CD4-positive, alpha-beta T cell treated with Interleukin-1 beta for 1 hour (primary cell): ENCODE data around the gene CLDN4.
A peak's percentile ranks its signal among the peaks of the same experiment; 100 is the strongest.
"Not testable (repeated sequence)": the region's sequence is repeated elsewhere in the genome, so short reads cannot be mapped to it uniquely, and the experiment has no call there.

Experiments
- DNase-seq, 2 donors: peaks; one replicate each; pipeline ENCODE4 v3.0.0-alpha.2; 2020 to 2022

CLDN4 gene

DNA sequence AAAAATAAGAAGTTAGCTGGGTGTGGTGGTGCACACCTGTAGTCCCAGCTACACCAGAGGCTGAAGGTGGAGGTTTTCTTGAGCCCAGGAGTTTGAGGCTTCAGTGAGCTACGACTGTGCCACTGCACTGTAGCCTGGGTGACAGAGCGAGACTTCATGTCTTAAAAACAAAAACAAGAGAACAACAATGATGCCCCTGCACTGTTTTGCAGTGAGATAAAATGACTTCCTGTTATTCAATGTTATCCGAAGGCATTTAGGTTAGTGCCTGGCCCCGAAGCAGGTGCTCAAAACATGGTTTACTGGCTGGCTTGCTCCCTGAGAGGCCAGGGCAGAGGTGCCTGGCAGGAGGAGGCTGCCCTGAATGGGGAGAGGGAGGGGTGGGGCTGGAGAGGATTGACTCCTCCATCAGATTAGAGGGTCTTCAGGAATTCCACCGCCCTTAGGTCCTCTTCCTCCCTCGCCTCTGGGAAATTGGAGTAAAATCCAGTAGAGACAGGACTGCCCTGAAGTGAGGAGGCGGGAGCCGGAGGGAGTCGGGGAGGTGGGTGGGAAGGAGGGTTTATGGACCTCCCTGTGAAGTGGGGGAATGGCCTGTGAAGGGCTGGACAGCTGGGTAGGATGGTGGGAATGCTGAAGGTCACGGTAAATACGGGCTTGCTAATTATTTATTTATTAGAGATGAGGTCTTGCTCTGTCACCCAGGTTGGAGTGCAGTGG, 6.8 kb upstream of the CLDN4 start:
- DNase-seq: no peak

DNA sequence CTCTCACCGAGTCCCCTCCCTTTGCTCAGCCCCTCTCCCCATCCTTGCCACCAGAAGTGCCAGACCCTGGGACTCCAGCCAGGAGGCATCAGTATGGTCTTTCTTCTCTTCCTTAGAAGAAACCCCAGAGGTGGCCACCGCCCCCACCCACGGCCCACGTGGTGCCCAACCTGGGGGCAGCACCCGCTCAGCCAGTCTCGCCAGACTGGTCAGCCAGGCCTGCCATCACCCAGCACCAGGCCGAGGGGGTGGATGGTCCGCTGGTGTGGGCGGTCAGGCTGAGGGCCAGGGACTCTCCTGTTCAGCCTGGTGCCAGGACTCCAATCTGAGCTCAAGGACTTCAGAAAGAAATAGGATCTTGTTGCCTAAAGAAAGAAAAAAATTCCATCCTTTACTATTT, 5.8 kb upstream of the CLDN4 start:
- DNase-seq: no peak

DNA sequence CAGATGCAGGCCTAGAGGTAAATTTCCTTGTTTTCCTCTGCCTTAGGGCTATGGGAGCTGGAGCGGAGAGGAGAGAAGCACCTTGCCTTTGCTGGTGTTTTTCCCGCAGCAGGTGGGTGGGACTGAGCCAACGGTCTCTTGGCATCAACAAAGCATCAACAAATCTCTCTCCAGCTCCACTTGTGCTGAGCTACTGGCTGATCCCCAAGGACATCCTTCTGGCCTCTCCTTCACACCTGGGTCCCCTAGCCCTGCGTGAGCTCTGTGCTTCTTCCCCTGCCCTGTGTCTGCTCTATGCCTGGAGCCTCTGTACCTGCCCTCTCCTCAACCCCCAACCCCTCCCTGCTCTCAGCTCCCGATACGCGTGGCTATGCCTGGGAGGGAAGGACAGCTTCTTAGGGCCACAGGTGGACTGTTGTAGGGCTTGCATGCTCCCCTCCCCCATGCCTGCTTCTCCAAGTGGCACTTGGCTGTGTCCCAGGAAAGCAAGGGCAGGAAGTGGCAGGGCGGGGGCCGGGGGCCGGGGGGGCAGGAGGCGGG, 3.2 kb upstream of the CLDN4 start:
- no peak for DNase-seq

DNA sequence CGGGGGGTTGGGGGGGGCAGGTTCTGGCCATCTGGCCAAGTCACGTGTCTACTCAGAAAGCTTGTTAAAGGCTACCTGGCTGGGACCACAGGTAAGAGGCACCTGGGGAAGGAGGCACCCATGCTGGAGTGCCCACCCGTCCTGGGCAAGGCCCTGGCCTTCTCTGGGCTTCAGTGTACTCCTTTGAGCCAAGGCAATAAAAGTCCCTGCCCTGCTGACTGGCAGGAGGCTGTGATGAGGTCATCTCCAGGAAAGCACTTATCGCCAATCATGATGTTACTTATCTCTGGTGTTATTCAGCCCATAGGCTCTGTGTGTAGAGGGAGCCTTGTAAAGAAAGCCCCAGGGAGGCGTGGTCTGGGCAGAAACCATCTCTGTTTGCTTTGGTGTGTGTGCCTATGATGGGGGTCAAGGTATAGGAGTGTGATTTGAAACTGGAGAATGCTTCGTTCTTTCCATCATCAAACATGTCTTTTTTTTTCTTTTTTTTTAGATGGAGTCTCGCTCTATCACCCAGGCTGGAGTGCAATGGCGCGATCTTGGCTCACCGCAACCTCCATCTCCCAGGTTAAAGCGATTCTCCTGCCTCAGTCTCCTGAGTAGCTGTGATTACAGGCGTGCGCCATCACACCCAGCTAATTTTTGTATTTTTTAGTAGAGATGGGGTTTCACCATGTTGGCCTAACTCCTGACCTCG, 2.5 kb upstream of the CLDN4 start:
- no peak for DNase-seq

DNA sequence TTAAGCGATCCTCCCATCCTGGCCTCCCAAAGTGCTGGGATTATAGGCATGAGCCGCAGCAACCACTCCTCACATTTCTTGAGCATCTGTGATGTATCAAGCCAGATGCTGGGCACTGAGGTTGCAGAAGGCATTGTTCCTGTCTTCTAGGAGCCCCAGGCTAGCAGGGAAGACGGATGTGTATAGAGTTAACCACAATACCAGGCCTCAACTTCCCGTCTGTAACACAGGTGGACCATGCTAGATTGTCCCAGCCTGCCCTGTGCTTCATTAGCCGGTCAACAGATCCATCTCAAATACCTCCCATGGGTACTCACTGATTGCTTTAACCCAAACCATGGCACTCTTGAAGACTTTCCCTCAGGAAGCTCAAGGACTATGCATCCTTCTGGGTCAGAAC, 1.8 kb upstream of the CLDN4 start:
- DNase-seq: no peak

DNA sequence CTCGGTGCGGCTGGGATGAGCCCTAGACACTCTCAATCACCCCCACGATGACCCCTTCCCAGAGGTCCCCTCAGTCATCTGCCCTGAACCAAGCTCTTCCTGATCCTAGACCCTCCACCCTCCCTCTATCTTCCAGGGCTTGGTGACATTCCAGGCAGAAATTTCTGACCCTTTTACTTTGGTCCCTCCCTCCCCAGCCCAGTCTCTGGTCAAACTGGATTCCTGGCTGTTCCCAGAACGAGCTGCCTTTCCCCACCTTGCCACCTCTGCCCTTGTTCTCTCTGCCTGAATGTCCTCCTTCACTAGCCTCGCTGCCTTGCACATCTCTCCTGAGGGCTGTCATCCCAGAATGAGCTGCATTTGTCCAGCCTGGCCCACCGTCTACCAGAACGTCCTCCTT, 1.3 kb upstream of the CLDN4 start:
- DNase-seq: no peak

DNA sequence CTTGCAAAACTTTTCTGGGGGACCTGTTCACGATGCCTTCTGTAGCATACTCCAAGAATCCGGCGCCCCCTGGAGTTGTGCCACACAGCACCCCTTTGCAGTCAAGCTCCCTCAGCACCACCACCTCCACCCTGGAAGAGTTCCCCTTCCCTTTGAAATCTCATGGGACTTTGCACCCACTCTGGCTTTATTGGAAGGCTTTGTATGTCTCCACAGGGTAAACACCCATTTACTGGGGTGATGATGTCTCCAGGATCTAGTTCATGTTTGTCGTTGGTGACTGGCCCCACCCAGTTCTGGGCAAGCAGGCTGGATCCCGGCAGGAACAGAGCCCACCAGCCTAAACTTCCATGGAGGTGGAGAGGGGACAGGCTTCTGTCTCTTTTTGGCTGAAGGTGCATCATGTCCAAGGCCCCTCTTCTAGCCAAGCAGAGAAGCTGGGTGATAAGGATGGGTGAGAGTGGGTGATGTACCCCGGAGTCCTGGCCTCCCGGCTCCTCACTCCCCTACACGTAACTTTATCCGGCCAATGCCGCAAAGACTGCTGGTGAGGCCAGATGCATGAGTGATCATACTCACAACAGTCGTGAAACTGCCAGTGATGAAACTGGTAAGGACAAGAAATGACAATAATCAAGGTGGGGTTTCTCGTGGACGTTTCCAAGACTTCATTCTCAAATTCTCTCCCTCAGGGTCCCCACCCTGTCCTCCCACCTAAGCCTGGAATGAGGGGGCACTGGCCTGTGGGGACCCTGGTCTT, 695 bp upstream of the CLDN4 start:
- DNase-seq: no peak

DNA sequence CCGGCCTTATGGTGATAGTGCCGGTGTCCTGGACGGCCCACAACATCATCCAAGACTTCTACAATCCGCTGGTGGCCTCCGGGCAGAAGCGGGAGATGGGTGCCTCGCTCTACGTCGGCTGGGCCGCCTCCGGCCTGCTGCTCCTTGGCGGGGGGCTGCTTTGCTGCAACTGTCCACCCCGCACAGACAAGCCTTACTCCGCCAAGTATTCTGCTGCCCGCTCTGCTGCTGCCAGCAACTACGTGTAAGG, 713 bp downstream of the CLDN4 start:
- DNase-seq: no peak

DNA sequence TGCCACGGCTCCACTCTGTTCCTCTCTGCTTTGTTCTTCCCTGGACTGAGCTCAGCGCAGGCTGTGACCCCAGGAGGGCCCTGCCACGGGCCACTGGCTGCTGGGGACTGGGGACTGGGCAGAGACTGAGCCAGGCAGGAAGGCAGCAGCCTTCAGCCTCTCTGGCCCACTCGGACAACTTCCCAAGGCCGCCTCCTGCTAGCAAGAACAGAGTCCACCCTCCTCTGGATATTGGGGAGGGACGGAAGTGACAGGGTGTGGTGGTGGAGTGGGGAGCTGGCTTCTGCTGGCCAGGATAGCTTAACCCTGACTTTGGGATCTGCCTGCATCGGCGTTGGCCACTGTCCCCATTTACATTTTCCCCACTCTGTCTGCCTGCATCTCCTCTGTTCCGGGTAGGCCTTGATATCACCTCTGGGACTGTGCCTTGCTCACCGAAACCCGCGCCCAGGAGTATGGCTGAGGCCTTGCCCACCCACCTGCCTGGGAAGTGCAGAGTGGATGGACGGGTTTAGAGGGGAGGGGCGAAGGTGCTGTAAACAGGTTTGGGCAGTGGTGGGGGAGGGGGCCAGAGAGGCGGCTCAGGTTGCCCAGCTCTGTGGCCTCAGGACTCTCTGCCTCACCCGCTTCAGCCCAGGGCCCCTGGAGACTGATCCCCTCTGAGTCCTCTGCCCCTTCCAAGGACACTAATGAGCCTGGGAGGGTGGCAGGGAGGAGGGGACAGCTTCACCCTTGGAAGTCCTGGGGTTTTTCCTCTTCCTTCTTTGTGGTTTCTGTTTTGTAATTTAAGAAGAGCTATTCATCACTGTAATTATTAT, 1.2 kb downstream of the CLDN4 start:
- DNase-seq: no peak

DNA sequence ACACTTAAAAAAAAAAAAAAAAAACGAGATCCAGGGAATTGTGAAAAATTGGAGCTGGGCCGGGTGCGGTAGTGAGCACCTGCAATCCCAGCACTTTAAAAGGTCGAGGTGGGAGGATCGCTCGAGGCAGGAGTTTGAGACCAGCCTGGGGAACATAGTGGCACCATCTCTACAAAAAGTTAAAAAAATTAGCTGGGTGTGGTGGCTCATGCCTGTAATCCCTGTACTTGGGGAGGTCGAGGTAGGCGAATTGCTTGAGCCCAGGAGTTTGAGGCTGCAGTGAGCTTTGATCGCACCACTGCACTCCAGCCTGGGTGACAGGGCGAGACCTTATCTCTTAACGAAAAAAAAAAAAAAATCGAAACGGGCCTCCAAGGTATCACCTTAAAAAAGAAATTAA, 2.0 kb downstream of the CLDN4 start:
- no peak for DNase-seq

DNA sequence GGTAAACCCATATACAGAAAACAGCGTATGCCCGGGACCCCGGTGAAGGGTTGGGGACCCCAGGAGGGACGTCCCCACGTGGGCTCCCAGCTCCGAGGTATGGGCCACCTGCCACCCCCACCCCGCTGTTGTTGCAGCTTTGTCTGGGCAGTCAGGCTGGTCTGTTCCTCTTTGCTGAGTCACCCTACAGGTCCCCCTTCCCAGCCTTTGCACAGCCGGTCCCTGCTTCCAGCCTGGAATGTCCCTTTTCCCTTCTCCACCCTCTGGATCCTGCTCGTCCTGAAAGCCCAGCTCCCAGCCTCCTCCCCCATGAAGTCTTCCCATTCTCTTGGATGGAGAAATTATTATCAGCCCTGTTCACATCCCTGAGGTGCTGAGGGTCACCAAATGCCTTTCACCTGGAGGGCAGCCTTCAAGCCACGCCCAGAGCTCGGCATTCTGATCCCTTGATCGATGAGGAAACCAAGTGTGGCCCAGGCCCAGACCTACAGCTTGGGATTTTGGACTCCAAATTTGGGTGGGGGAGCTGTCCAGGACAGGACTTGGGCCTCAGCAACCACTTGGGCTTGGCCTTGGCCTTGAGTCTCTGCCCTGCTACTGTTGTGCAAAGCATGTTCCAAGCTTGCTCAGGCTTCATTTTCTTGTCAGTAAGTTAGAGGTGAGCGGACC, 2.6 kb downstream of the CLDN4 start:
- DNase-seq: no peak

DNA sequence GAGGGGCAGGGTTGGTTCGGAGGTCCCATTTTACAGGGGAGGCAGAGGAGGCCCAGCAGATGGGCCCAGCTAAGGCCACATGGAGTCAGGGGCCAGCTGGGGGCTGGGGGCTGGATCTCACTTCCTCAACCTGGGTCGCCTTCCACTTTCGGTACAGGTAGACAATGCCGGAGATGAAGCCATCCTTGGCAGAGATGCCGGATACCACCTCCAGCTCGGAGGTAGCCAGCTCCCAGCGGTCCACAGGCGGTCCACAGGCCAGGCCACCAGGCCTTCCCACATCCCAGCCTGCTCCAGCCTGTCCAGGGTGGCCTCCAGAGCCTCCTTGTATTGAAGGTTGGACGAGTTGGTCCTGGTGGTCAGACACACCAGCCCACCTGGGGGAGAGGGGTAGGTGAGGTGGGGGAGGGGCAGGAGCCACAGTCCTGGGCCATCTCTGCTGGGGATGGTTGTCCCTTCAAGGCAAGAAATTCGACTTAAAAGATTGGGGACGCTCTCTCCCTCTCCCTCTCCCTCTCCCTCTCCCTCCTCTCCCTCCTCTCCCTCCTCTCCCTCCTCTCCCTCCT, 3.9 kb downstream of the CLDN4 start:
- no peak for DNase-seq

DNA sequence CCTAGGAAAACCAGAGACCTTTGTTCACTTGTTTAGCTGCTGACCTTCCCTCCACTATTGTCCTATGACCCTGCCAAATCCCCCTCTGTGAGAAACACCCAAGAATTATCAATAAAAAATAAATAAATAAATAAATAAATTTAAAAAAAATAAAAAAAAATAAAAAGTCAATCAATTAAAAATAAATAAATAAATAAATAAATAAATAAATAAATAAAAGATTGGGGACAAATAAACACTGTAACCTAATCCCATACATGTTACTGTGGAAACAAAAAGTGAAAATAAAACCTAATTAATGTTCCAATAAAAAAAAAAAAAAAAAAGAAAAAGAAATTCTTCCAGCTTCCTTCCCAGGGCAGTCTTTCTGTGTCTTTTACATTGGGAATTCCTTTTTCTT, 6.4 kb downstream of the CLDN4 start:
- not testable (repeated sequence) for DNase-seq

DNA sequence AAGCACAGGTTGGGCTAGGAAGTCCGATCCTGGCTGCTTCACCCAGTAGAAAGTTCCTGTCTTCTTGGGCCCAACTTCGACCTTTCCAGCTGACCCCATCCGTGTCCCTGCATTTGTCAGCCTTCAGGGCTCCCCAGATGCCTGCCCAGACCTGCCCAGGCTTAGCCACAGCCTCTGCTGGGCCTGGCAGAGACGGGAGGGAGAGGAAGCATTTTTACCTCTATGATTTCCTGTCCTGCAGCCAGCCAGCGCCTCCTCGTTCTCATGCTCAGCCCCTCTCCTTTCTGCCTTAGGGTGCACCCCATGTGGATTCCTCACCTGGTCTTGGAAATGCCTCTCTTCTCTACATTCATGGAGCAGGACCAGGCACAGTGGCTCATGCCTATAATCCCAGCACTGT, 7.8 kb downstream of the CLDN4 start:
- no peak for DNase-seq

DNA sequence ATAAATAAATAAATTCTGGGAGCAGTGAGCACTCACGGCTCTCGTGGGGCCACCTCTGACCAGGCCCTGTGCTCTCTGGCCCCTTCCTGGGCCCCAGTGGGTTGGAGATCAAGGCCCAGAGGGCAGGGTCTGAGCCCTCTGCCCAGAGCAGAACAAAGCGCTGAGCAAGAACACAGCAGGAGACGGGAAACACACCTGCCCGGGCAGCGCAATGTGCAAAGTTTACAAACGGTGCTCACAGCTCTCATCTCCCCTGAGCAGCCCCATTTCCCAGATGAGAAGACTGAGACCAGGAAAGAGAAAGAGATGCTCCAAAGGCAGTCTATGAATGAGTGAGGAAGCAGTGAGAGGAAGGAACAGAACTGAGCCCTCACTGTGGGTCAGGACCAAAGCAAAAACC, 8.5 kb downstream of the CLDN4 start:
- no peak for DNase-seq

DNA sequence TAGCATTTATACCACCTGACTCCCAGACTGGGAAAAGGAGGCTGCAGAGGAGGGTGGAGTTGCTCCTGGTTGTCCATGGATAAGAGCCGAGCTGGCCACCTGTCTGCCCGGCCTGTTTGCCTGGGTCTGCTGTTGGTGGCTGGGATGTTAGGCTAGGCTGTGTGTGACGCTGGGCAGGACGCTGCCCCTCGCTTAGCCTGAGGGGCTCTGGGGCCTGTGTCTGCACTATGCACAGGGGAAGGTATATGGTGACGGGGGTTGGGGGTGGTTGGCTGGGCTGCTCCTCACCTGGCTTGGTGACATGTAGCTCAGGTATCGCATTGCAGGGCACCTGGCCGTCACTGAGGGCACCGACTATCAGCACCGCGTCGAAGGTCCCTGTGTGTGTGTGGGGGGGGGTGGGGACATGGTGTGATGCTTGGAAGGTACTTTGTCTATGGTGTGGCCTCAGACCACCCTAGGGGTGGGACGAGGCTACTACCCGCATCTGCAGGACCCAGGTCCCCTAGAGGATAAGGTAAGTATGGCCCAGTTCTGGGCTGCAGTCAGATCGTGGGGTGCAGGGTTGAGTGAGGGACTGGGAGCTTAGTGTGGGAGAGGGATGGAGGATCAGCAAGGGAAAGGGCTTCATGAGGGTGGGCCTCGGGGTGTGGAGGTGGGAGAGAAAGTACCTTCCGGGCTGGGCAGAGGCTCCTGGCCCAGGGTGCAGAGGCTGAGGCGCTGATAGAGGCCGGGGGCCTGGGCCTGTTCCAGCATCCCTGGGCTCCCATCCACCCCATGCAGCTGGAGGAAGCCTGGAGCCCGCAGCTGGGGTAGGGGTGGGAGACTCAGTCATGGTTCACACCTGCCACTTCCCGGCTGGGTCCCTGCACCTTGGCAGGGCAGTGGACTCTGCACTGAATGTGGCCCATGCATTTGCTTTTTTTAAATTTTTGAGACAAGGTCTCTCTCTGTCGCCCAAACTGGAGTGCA, 9.2 kb downstream of the CLDN4 start:
- DNase-seq: no peak

DNA sequence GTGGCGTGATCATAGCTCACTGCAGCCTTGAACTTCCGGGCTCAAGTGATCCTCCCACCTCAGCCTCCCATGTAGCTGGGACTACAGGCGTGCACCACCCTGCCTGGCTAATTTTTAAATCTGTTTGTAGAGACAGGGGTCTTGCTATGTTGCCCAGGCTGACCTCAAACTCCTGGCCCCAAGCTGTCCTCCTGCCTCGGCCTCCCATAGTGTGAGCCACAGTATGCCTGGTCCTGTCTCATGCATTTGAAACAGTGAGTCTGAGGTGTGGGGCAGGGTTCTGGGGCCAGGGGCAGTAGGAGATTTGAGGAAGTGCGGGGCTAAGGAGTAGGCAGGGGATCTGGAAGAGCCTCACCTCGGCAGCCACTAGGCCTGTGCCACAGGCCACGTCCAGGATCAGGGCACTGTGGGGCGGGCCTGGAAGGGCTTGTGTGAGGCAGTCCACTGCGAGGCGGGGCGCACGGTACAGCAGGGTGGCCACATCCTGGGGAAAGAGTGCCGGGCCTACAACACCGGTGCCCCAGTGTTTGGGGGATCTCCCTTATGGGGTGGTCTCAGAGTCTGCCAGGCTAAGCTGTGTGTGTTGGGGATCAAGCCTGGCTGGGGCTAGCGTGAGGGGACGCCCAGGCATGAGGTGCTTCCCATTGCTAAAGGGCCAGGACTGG, 10.1 kb downstream of the CLDN4 start:
- DNase-seq: no peak

DNA sequence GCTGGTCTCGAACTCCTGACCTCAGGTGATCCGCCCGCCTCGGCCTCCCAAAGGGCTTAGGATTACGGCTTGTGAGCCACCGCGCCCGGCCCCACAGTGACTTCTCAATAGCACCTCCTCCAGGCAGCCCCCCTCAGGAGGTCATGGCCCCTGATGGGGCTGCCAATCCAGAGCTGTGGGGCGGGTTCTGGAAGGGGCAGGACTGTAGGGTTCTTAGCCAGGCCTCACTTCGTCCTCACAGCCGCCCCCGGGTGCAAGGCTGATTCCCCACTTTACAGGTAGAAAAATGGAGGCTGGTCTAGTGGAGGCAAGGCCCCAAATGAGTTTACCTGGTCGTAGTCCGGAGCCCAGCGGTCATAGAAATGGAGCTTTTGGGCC, 10.9 kb downstream of the CLDN4 start:
- no peak for DNase-seq

DNA sequence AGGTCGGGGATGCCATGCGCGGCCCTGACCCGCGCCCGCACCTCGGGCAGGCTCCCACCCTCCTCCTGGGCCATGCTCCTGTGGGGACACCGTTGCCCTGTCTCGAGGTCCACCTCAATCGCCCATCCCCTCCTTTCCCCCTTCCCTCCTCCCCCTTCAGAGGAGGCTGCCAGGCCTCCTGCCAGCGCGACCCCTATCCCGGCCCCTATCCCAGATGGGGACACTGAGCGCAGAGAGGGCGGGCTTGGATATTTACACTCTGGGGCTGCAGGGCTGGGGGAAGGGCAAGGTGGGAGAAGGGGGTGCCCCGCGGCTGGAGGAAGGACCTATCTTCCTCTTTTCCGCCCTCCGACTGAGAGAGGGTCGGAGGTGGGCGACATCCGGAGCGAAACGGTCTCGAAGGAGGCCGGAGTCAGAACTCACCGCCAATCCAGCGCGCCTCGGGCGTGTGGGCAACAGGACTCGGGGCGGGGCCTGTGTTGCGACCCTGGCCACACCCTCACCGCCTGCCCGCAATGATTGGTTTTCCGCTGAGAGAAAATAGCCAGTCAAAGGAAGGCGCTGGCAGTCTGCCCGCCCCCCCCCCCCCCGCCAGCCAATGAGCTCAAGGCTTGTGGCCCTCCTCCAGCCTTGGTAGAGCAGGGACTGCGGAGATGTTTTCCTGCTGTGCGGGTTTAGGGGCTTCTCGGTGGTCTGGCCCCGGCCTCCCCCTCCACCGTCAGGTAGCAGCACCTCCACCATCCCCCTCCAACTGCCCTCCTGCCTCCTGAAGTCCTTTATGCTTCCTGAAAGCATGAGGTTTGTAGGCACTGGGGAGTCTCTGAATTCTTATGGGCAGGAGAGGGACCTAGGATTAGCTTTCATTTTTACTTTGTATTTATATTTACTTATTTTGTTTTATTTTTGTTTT, 11.5 kb downstream of the CLDN4 start, which contains the start of gene METTL27:
Gene METTL27 (minus strand): TSS at position 450 of the 910 bp plus-strand sequence. CDS start 376 bp downstream, at position 74.
- DNase-seq: peak; percentile 92
